ENCODE results near the gene GATC.
"Not testable (repeated sequence)": the region's sequence is repeated elsewhere in the genome, so short reads cannot be mapped to it uniquely, and the experiment has no call there.

The GATC gene

GRCh38 chr12:120470150-120470784 lies 24.0 kb downstream of the GATC start:
- no peak for DNase-seq (ENCODE audit: low read depth in 3 of 3)

DNA sequence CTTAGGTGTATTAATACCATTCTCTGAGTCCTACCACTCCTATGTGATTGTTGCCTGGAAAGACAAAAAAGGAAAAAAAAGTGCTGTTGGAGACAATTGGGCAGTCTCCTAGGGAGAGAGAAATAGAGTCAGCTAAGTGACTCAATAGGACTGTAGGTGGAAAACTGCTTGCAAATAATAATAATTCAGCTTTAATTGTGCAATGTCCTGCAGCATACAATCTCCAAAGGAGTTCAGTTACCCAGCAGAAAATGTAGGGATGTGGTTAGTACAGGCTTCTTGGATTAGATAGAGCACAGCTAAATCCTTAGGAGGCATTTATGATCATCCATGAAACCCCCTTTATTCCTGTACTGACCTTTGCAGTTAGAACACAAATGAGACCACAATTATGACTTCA lies 26.3 kb downstream of the GATC start:
- DNase-seq (ENCODE audit: low read depth in 3 of 3): no peak

DNA sequence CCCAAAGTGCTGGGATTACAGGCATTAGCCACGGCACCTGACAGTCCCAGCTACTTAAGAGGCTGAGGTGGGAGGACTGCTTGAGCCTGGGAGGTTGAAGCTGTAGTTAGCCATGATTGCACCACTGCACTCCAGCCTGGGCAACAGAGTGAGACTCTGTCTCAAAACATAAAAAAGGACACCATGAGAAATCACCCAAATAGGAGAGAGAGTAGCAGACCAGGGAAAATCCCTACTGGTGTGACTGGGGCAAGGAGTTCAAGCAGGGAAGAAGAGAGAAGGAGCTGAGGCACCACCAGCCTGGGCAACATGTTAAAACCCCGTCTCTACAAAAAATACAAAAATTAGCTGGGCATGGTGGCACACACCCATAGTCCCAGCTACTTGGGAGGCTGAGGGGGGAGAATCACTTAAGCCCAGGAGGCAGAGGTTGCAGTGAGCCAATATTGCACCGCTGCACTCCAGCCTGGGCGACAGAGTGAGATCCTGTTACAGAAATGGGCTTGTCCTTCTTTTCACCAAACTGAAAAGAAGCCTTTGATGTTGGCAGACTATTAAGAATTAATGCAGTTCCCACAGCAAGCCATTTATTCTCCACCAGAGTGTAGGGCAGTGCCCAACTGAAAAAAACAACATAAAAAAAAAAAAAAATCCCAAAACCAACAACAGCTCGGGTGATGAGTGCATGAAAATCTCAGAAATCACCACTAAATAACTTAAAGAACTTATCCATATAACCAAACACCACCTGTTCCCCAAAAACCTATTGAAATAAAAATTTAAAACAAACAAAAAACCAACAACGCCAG lies 27.8 kb downstream of the GATC start:
- DNase-seq (ENCODE audit: low read depth in 3 of 3): no peak

- DNase-seq (ENCODE audit: low read depth in 3 of 3): no peak
These were observed 28.3 kb downstream of the GATC start for GRCh38 chr12:120474616-120474960.

DNA sequence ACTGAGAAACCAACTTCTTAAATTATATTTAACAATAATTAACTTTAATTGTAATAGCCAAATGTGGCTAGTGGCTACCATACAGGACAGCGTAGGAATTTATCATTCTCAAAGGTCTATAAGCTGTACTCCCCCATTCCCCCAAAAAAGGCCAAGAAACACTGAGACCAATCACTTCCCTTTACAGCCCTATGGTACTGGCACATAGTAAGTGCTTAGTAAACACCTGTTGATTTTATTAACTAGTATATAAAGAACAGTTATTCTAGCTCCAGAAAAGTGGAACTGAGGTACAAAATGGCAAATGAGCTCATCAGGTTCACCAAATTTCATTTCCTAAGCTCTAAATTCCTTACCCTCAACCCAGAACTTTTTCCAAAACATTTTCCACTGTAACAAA lies 29.4 kb downstream of the GATC start:
- no peak for DNase-seq (ENCODE audit: low read depth in 3 of 3)

DNA sequence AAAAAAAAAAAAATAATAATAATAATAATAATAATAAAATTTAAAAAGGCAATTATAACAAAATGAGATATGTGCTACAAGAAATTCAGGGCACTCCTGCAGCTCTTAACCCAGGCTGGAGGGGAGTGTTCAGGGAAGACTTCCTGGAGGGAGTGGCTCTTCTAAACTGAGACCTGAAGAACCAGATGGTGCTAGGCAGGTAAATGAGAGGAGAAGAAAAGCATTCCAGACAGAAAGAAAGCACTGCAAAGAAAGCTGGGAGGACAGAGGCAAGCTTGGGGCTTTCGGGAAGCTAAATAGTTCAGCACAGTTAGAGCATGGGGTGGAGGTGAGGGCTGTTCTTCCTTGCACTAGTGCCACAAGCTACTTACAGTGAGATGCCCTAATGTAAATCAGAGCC lies 33.2 kb downstream of the GATC start:
- DNase-seq (ENCODE audit: low read depth in 3 of 3): no peak

GRCh38 chr12:120480211-120480610 lies 34.0 kb downstream of the GATC start:
- DNase-seq (ENCODE audit: low read depth in 3 of 3): no peak

GRCh38 chr12:120481022-120481767 lies 35.0 kb downstream of the GATC start:
- DNase-seq (ENCODE audit: low read depth in 3 of 3): no peak

- no peak for DNase-seq (ENCODE audit: low read depth in 3 of 3)
These were observed 37.4 kb downstream of the GATC start for GRCh38 chr12:120483621-120484020.

DNA sequence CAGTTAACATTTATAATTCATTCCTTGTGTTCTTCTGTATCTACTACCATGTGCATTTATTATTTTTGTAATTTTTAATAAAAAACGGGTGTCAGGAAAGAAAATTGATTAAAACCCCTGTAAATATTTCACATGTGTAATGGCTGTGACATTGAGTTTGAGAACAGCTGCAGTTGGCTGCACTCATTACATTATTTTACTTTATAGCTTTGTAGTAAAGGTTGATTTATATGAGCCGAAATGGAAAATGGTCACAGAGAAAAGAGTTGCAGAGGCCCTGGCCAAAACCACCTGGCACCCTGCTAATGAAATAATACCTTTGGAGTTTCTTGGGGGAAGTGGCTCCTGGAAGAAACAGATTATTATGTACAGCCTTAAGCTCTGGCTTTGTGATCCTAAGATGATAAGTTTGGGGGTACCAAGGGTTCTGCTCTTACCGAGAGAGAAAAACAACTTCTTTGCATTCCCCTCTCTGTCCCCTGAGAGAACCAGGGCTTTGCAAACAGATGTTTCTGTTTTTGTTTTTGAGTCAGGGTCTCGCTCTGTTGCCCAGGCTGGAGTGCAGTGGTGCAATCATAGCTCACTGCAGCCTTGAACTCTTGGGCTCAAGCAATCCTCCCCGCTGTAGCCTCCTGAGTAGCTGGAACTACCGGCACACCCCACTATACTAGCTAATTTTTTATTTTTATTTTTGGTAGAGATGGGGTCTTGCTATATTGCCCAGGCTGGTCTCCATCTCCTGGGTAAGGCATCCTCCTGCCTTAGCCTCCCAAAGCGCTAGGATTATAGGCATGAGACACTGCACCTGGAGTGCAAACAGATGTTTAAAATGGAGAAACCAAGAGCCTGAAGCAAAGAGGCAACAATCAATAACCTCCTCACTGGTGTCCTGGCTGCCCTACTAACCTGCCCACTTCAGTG lies 40.0 kb downstream of the GATC start:
- no peak for DNase-seq (ENCODE audit: low read depth in 3 of 3)

DNA sequence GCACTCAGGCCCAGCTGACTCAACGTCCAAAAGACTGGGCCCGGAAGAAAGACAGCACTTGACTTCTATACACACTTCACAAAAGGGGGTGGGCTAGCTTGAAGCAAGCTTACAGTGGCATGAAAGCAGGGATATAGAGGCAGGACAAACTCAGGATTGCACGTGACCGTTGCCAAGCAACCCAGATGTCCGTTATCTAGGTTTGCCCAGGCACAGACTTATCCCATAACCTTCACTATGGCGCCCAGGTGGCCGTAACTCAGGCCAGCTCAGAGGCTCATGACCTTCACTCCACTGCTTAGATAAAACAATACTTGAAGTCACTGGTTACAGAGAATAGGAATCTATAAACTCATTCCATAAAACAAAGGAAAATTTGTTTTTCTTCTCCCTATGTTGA lies 41.3 kb downstream of the GATC start:
- not testable (repeated sequence) for DNase-seq (ENCODE audit: low read depth in 3 of 3)

DNA sequence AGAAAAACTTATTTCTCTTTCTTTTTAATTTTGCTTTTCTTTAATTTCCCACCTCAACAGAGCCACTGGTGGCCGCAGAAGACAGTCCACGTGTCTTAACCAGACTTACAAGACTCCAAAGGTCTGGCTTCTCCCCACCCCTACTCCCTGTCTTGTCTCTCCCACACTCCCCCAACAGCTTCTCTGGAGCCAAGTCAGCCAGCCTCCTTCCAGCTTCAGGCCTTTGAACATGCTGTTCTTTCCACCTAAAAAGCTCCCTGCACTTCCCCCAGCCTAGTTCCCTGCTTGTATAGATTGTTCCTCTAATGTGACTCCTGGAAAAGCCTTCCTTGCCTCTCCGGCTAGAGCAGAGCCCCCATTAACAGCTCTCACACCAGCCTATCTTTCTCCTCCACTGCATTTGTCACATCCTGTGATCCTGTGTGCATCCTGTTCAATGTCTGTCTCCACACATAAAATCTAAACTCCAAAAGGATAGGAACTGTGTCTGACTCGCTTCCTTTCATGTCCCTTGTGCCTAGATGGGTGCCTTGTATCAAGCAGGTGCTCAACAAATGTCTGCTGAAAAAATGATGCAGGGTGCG lies 41.9 kb downstream of the GATC start:
- no peak for DNase-seq (ENCODE audit: low read depth in 3 of 3)

- no peak for DNase-seq (ENCODE audit: low read depth in 3 of 3)
These were observed 42.8 kb downstream of the GATC start for GRCh38 chr12:120489018-120489417.

DNA sequence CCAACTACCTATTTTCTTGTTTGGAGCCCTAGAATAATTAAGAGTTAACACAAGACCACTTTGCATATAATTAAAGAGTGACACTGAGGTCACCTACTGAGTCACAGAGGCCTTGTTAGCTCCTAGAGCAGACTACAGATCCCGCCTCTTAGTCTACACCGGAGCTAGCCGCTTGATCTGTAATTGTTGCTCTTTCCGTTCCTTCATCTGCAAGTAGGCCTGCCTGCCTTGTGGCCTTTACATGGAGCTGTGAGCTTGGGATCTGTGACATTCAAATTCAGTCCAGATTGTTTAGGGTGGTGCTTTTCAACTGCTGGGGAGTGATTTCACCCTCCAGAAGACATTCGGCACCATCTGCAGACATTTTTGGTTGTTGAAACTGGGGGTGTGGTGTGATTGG lies 44.1 kb downstream of the GATC start:
- no peak for DNase-seq (ENCODE audit: low read depth in 3 of 3)

GRCh38 chr12:120490833-120491512 lies 44.7 kb downstream of the GATC start:
- DNase-seq (ENCODE audit: low read depth in 3 of 3): no peak

DNA sequence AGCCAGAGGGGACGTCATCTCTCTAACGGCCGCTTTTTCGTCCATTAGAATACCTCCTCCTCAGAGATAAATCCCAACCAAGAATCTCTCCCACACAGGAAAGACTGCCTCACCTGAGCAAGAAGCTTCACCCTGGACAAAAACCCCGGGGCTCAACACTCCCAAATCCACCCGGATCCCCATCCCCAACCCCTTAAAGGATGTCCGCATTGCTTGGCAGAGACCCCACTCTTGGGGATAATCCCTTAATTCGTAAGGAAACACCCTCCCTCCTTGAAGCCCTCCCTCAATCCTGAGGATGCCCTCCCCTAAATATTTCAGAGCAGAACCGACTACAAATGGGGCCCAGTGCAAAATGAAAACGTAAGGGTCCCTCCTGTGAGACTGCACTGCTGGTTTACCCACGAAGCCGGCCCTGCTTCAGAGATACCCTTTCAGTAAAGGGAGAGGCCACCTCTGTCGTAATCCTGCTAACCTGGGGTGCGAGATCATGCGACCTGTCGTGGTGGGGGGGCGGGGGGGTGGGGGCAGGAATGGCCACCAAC lies 49.0 kb downstream of the GATC start:
- no peak for DNase-seq (ENCODE audit: low read depth in 3 of 3)

- DNase-seq (ENCODE audit: low read depth in 3 of 3): peak; percentile 96 to 98 (median 97)
These were observed 49.6 kb downstream of the GATC start, which contains the start of gene DYNLL1 for GRCh38 chr12:120495731-120496412. DYNLL1 (plus strand) TSS chr12:120496113; CDS start chr12:120496422, 309 bp downstream.

DNA sequence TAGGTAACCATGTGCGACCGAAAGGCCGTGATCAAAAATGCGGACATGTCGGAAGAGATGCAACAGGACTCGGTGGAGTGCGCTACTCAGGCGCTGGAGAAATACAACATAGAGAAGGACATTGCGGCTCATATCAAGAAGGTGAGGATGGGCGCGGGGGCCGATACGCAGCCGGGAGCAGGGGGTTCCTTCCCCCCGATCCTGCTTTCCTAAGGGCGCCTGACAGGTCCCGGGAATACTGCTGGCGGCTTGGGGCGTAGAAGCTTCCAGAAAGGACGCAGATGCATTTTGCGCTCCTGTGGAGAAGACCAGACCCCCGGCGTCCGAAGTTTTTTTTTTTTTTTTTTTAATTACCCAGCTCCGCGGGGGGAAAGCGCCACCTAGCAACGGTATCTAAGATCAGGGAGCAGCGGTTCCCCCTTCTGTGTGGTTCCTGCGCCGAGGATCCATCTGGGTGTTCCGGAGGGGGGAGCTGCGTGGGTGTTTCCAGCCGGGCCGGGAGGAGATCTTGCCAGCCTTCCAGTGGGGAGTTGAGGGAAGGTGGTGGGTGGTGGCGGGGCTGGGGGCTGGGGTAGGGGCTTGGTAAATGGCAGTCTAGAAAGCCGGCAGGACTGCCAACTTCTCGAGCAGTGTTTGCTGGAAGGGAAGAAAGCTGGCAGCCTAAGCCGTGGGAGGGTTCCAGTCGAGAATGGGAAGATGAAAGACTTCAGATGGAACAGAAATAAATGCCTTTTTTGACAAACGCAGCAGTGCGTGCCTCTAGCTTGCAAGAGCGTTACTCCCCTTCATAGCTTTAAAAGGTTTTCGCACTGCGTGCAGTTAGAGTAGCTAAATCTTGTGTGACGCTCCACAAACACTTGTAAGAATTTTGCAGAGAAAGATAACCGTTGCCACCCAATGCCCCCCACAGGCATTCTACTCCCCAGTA lies 50.4 kb downstream of the GATC start:
- peak; percentile 21 to 40 (median 37) for DNase-seq (ENCODE audit: low read depth in 3 of 3)
